AG04450 (cell line): ENCODE data around the gene HCN2. TPM values are rescaled to one million over a fixed set of nuclear protein-coding genes. Genes with fewer than 3 reads are reported as not detected.

Experiments
- CTCF ChIA-PET: fragments of 300-600, 350-600 bp; formaldehyde crosslinking; extraction: SDS; loops from one replicate; lab custom pipeline; 2022; ENCODE audit warnings: antibody characterized with exemption, inconsistent platforms; lab: Charles Lee
- POLR2A ChIA-PET: fragments of 350-600 bp; formaldehyde crosslinking; extraction: SDS; loops from one replicate; lab custom pipeline; 2021; ENCODE audit warnings: antibody characterized with exemption, inconsistent platforms; lab: Yijun Ruan, JAX
- DNase-seq: peaks from one replicate; pipeline ENCODE4 v3.0.0-alpha.2; 2011; ENCODE audit warnings: low read depth, low spot score
- H3K27ac ChIP-seq: one replicate; pipeline ENCODE4 v1.5.1; 2012; ENCODE audit warnings: low read depth, low read length, control low read depth
- H3K27me3 ChIP-seq: one replicate; pipeline ENCODE4 v1.6.0; 2012; ENCODE audit warnings: low read length; ENCODE audit not compliant: control insufficient read depth, insufficient read depth
- H3K4me3 ChIP-seq: 2 replicates; pipeline ENCODE4 v1.5.1; 2011; ENCODE audit warnings: mild to moderate bottlenecking, low read depth, low read length, control low read depth
- H3K9me3 ChIP-seq: 2 replicates; pipeline ENCODE4 v1.5.1; 2012; ENCODE audit warnings: low read length; ENCODE audit not compliant: control insufficient read depth, insufficient read depth
- polyA plus RNA-seq: library from polyadenylated mRNA; depleted of rRNA; stranded (reverse); fragments of >200 nt; gene quantifications from 2 replicates; pipeline ENCODE4 v1.2.3, GENCODE V29; 2011
- TF ChIP-seq, protein P1 (sequence below): IDR thresholded peaks from 2 replicates; pipeline ENCODE4 v1.5.1; 2011; ENCODE audit warnings: low read depth, low read length, control low read depth, inconsistent platforms

The HCN2 gene
- polyA plus RNA-seq, 1 experiment, result 0.33 TPM

DNA sequence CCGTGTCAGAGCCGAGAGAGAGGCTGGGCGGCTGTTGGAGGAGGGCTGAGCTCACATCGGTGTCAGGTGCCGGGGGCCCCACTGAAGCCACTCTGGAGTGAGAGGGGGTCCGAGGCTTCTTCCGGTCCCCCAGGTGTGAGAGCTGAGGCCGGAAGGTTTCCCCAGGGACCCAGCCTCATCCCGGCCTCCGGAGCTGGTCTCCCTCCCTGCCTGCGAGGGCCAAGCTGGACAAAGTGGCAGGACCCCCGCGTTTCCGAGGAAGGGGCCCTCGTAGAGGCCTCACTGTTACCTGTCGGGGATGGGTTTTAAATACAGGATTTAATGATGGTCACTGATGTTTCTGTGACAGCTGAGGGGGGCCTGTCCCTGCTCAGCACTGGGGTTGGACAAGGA is 6.6 kb downstream of the HCN2 start:
- Histone ChIP-seq H3K9me3 (peaks cover 5% of the 10 kb centered on the region; the same call in 1 of the 2 replicates), H3K27me3 (peaks cover 18% of the 10 kb centered on the region), H3K27ac (no peak overlapping the region), H3K4me3 (no peak overlapping the region)
- TF ChIP-seq, protein P1, sequence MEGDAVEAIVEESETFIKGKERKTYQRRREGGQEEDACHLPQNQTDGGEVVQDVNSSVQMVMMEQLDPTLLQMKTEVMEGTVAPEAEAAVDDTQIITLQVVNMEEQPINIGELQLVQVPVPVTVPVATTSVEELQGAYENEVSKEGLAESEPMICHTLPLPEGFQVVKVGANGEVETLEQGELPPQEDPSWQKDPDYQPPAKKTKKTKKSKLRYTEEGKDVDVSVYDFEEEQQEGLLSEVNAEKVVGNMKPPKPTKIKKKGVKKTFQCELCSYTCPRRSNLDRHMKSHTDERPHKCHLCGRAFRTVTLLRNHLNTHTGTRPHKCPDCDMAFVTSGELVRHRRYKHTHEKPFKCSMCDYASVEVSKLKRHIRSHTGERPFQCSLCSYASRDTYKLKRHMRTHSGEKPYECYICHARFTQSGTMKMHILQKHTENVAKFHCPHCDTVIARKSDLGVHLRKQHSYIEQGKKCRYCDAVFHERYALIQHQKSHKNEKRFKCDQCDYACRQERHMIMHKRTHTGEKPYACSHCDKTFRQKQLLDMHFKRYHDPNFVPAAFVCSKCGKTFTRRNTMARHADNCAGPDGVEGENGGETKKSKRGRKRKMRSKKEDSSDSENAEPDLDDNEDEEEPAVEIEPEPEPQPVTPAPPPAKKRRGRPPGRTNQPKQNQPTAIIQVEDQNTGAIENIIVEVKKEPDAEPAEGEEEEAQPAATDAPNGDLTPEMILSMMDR, result no peak
- no peak for DNase-seq
- CTCF ChIA-PET, result no interaction called here
- POLR2A ChIA-PET, result no interaction called here

DNA sequence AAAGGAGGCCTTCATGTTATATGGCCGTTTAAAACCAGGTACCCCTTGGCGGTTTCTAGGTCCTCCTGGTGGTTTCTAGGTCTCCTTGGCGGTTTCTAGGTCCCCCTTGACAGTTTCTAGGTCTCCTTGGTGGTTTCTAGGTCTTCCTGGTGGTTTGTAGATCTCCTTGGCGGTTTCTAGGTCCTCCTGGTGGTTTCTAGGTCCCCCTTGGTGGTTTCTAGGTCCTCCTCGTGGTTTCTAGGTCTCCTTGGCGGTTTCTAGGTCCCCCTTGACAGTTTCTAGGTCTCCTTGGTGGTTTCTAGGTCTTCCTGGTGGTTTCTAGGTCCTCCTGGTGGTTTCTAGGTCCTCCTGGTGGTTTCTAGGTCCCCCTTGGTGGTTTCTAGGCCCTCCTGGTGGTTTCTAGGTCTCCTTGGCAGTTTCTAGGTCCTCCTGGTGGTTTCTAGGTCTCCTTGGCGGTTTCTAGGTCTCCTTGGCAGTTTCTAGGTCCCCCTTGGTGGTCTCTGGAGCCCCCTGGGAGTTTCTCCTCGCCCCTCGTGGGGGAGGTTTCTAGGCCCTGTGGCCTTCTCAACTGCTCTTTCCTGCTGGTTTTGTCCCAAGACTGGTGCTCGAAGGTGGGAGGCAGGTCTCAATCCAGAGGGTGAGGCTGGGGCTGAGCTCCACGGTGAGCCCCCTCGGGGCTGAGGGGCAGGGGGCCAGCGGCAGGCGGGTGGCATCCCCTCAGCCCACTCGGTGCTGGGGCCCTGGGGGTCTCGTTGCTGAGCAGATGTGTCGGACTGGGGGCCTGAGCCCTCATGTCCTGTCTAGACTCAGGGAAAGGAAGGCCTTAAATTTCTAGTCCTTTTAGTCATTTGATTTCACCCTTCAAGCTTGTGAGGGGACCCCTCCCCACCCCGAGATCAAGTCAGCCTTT is 8.0 kb downstream of the HCN2 start:
- DNase-seq, result no peak
- POLR2A ChIA-PET, result no interaction called here
- Histone ChIP-seq H3K9me3 (peaks cover 16% of the 10 kb centered on the region; the same call in 1 of the 2 replicates), H3K4me3 (no peak overlapping the region), H3K27me3 (peaks cover 14% of the 10 kb centered on the region), H3K27ac (no peak overlapping the region)
- TF ChIP-seq, protein P1, result no peak
- CTCF ChIA-PET, result no interaction called here

DNA sequence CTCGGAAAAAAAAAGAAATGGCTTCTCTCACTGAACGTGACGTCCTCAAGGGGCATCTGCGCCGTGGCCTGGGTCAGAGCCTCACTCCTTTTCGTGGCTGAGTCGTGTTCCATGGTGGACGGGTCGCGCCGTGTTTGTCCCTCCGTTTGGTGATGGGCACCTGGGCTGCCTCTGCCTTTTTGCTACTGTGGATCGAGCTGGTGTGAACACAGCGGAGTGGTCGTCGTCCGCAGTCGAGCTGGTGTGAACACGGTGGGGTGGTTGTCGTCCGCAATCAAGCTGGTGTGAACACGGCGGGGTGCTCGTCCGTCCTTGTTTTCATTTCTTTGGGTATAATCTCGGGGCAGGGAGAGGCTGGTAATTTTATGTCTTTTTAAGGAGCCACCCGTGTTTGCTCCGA is 11.6 kb downstream of the HCN2 start:
- Histone ChIP-seq H3K27ac (no peak overlapping the region), H3K9me3 (peaks cover 16% of the 10 kb centered on the region; the same call in 1 of the 2 replicates), H3K4me3 (no peak overlapping the region), H3K27me3 (peaks cover 2% of the 10 kb centered on the region)
- TF ChIP-seq, protein P1, result no peak
- DNase-seq, result no peak
- ChIA-PET CTCF (no interaction called here), POLR2A (no interaction called here)

DNA sequence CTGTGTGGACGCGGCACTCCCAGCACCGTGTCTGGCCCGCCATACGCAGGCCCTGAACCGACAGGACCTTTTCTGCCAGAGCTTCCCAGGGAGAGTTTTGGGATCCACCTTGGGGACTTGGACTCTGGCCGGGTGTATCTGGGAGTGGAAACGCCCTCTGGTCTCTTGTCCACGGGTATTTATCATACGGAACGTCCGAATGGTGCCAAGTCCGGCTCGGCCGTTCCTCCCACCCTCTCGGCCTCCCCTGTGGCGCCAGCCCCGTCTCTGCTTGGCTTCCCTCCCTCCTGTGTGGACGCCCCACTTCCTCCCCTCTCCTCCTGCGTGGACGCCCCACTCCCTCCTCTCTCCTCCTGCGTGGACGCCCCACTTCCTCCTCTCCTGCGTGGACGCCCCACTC is 12.1 kb downstream of the HCN2 start:
- peaks cover 16% of the 10 kb centered on the region; the same call in 1 of the 2 replicates for H3K9me3 ChIP-seq
- no peak overlapping the region for H3K27ac ChIP-seq
- ChIA-PET POLR2A (no interaction called here), CTCF (no interaction called here)
- TF ChIP-seq, protein P1, result no peak
- no peak overlapping the region for H3K4me3 ChIP-seq
- peaks cover 2% of the 10 kb centered on the region for H3K27me3 ChIP-seq
- DNase-seq, result no peak
